Ascending aorta (tissue), 2 donors: Measurements from ENCODE around the gene KCTD5. TPM values are rescaled to one million over a fixed set of nuclear protein-coding genes. Genes with fewer than 3 reads are reported as not detected.
"Not testable (repeated sequence)": the region's sequence is repeated elsewhere in the genome, so short reads cannot be mapped to it uniquely, and the experiment has no call there.

Experiments used
- DNase-seq, 2 donors: peaks; one replicate each; pipeline ENCODE4 v3.0.0-alpha.2; 2019; ENCODE audit warnings: low spot score in 2 of 2
- H3K27ac ChIP-seq, 2 donors: fragments of 200-600 bp; sonication (generic); one replicate each; pipeline ENCODE4 v1.5.1; 2016 to 2017; ENCODE audit warnings: mild to moderate bottlenecking in 1 of 2
- H3K27me3 ChIP-seq: fragments of 200-600 bp; sonication (generic); one replicate; pipeline ENCODE4 v1.5.1; 2017
- H3K36me3 ChIP-seq, 2 donors: fragments of 200-600 bp; sonication (generic); one replicate each; pipeline ENCODE4 v1.5.1; 2016
- H3K4me1 ChIP-seq, 2 donors: fragments of 200-600 bp; sonication (generic); one replicate each; pipeline ENCODE4 v1.5.1; 2016 to 2017; ENCODE audit warnings: mild to moderate bottlenecking in 1 of 2
- H3K4me3 ChIP-seq, 2 donors: fragments of 200-600 bp; sonication (generic); one replicate each; pipeline ENCODE4 v1.5.1; 2016 to 2017; ENCODE audit warnings: mild to moderate bottlenecking in 1 of 2
- H3K9me3 ChIP-seq, 2 donors: fragments of 200-600 bp; sonication (generic); one replicate each; pipeline ENCODE4 v1.5.1; 2016
- intact Hi-C: fragments of 100-400 bp; cut with DNase I; formaldehyde crosslinking; loops from one replicate; pipeline ENCODE4 v1.15.1; 2023
- total RNA-seq: library from RNA; depleted of rRNA; stranded (reverse); fragments of >200 nt; gene quantifications from one replicate; pipeline ENCODE4 v1.1.0, GENCODE V29; 2016
- TF ChIP-seq, protein P1 (sequence below), 3 experiments: fragments of 200-600 bp in 2 of 3; fragments of 450-650 bp in 1 of 3; sonication (generic) in 2 of 3; IDR thresholded peaks; one replicate each; pipeline ENCODE4 v1.5.1; 2016 to 2019; ENCODE audit warnings: antibody characterized with exemption in 3 of 3, mild to moderate bottlenecking in 1 of 3, moderate library complexity in 1 of 3

The KCTD5 gene
- total RNA-seq, 1 donor from 2014 or later, result 10.5 TPM

GRCh38 chr16:2692251-2692947, 10.1 kb downstream of the KCTD5 start:
- Histone ChIP-seq H3K36me3 (peaks cover 12 to 13% of the 10 kb centered on the region in 2 donors), H3K9me3 (no peaks in the 10 kb centered on the region), H3K4me3 (no peak overlapping the region), H3K27me3 (no peaks in the 10 kb centered on the region), H3K27ac (no peak overlapping the region), H3K4me1 (peaks cover 0 to 2% of the 10 kb centered on the region in 2 donors)
- DNase-seq, result no peak
- TF ChIP-seq, protein P1, sequence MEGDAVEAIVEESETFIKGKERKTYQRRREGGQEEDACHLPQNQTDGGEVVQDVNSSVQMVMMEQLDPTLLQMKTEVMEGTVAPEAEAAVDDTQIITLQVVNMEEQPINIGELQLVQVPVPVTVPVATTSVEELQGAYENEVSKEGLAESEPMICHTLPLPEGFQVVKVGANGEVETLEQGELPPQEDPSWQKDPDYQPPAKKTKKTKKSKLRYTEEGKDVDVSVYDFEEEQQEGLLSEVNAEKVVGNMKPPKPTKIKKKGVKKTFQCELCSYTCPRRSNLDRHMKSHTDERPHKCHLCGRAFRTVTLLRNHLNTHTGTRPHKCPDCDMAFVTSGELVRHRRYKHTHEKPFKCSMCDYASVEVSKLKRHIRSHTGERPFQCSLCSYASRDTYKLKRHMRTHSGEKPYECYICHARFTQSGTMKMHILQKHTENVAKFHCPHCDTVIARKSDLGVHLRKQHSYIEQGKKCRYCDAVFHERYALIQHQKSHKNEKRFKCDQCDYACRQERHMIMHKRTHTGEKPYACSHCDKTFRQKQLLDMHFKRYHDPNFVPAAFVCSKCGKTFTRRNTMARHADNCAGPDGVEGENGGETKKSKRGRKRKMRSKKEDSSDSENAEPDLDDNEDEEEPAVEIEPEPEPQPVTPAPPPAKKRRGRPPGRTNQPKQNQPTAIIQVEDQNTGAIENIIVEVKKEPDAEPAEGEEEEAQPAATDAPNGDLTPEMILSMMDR (IDR thresholded peaks at IDR 0.05), result no peak
- intact Hi-C loops, result no loop called here

DNA sequence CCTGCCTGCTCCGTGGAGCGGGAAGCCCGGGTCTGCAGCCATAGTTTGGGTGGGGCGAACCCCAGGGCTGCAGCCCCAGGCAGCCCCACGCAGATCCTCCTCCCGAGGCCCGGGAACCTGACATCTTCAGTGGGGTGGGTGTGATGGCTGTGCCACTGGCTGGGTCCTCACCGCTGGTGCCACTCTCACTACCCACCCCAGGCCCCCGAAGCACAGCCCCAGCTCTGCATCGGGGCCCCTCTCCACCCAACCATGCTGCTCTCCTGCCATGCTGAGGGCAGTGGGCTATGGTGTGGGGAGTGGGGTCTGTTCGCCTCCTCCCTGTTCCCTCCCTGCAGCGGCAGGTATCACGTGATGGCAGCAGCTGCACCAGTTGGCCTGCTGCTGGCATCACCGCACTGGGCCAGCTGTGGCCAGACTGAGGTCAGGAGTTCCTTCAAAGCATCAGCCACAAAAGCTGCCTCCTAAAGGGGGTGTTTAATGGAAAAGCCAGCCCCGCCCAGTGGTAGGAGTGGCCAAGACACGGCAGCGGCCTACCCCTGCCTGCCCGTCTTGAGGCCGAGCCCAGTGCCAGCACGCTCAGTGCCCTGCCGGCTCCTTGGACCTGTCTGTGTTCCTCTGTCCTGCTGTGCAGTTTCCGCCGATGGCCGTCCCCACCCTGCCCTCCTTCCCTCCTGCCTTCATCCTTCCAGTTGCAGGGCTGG, 10.8 kb downstream of the KCTD5 start:
- intact Hi-C loops, result no loop called here
- DNase-seq, result no peak
- no peaks in the 10 kb centered on the region for H3K4me1 ChIP-seq
- H3K9me3 ChIP-seq, result no peaks in the 10 kb centered on the region
- H3K4me3 ChIP-seq, result no peak overlapping the region
- no peak overlapping the region for H3K27ac ChIP-seq
- H3K36me3 ChIP-seq, result peaks cover 18 to 19% of the 10 kb centered on the region in 2 donors
- TF ChIP-seq, protein P1 (IDR thresholded peaks at IDR 0.05), result no peak
- H3K27me3 ChIP-seq, result no peaks in the 10 kb centered on the region

DNA sequence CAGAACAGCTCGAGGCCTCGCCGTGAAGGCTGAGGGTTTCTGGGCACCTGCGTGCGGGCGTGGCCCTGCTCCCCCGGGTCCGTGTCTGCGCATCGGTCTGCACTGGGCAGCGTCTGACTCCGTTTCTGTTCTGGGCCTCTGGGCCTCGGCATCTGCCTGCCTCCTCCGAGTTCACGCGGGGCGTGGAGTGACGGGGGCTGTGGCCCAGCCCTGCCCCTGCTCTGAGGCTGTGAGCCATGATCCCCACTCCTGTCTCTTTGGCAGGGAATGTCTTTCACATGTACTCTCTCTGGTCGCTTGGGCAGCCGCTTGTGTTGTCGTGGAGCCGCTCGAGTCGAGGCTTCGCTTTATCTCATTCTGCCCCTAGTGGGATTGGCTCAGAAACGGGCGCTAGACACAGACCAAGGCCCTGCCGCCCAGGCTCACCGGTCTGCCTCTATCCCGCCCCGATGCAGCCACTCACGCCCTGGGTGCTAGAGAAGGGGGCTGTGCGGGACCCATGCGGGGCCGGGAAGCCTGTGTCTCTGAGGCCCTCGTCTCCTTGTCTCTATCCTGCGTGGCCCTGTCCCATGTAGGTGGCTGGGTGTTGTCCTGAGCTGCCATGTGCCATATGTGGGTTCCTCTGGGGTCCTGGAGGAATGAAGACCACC, 14.4 kb downstream of the KCTD5 start:
- peaks cover 47 to 54% of the 10 kb centered on the region in 2 donors for H3K36me3 ChIP-seq
- H3K27ac ChIP-seq, intact Hi-C loops, H3K4me3 ChIP-seq, H3K27me3 ChIP-seq, H3K4me1 ChIP-seq, H3K9me3 ChIP-seq, DNase-seq: not testable (repeated sequence)

DNA sequence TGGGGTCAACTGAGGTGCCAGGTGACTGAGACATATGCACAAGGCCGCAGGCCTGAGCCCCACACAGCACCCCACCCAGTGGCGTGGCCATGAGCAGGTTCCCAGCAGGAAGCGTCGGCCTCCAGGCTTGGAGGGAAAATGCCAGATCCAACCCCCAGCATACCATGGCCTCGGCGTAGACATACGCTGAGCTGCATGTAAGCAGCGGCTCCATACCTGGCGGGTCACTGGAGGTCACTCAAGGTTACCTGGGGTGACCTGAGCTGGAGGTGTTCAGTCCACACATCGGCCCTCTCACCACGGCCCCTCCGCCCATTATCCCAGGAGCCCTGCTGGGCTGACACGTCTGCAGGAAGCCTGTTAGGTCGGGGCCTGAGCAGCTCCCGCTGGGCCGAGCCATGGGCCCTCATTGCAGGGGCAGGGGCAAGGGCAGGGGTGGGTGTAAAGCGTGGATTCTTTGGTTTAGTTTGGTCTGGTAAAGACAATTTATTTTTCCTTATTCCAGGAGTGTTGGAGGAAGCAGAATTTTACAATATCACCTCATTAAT, 15.2 kb downstream of the KCTD5 start:
- DNase-seq, result no peak
- H3K9me3 ChIP-seq, result no peaks in the 10 kb centered on the region
- H3K4me3 ChIP-seq, result no peak overlapping the region
- H3K27me3 ChIP-seq, result no peaks in the 10 kb centered on the region
- peaks cover 55 to 60% of the 10 kb centered on the region in 2 donors for H3K36me3 ChIP-seq
- no peaks in the 10 kb centered on the region for H3K4me1 ChIP-seq
- intact Hi-C loops, result no loop called here
- no peak overlapping the region for H3K27ac ChIP-seq
- TF ChIP-seq, protein P1 (IDR thresholded peaks at IDR 0.05), result no peak

DNA sequence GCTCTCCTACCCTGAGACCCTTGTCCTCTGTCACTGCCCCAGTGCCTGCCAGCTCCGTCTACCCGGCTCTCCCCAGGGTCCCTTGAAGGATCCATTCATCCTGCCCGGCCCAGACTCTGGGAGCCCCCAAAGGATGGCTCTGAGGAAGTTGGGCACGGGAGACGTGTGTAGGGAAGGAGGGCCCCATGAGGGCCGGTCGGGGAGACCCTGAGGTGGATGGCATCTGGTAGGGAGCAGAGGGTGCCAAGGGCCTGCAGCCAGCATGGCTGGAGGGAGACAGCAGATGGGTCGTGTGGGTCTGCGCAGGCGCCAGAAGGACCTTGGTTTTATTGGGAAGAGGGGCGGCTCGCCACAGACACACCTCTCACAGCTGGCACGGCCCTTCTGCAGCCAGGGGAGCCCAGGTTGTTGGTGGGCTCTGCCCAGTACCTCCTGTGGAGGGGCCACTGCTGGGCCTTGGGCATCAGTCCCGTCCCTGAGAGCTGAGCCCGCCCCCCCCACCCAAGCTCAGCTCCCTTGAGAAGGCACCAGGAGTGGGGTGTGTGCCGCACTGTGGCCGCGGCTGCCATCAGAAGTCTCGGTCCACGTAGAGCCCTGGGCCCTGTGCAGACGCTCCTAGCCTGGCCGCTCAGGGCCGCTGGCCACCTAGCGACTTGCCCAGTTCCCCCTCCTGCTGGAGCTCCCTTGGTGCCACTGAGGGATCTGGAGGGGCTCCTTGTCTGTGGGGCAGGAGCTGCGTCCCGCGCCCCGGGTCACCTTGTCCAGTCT, 16.0 kb downstream of the KCTD5 start:
- TF ChIP-seq, protein P1 (IDR thresholded peaks at IDR 0.05), result no peak
- no peak overlapping the region for H3K27ac ChIP-seq
- H3K27me3 ChIP-seq, result no peaks in the 10 kb centered on the region
- H3K9me3 ChIP-seq, result no peaks in the 10 kb centered on the region
- H3K4me1 ChIP-seq, result no peaks in the 10 kb centered on the region
- DNase-seq, result no peak
- H3K36me3 ChIP-seq, result peaks cover 61 to 68% of the 10 kb centered on the region in 2 donors
- intact Hi-C loops, result no loop called here
- no peak overlapping the region for H3K4me3 ChIP-seq
